BE2C (cell line): ENCODE data around the gene STX2.

Experiments used
- DNase-seq: peaks from one replicate; pipeline ENCODE4 v3.0.0-alpha.2; 2020
- H3K27me3 ChIP-seq: fragments of 250-450 bp; sonication (Bioruptor Pico); 2 replicates; pipeline ENCODE4 v1.5.1; 2020; ENCODE audit warnings: mild to moderate bottlenecking
- H3K36me3 ChIP-seq: fragments of 250-450 bp; sonication (Bioruptor Pico); 2 replicates; pipeline ENCODE4 v1.5.1; 2020; ENCODE audit warnings: mild to moderate bottlenecking
- H3K4me1 ChIP-seq: fragments of 250-450 bp; sonication (Bioruptor Pico); 2 replicates; pipeline ENCODE4 v1.5.1; 2020
- H3K4me3 ChIP-seq: 2 replicates; pipeline ENCODE4 v1.5.1; 2011; ENCODE audit warnings: low read depth, low read length
- H3K9me3 ChIP-seq: fragments of 250-450 bp; sonication (Bioruptor Pico); 2 replicates; pipeline ENCODE4 v1.5.1; 2020
- TF ChIP-seq, protein P1 (sequence below): IDR thresholded peaks from 2 replicates; pipeline ENCODE4 v1.5.1; 2012; ENCODE audit warnings: mild to moderate bottlenecking, low read depth, low read length

Gene STX2

DNA sequence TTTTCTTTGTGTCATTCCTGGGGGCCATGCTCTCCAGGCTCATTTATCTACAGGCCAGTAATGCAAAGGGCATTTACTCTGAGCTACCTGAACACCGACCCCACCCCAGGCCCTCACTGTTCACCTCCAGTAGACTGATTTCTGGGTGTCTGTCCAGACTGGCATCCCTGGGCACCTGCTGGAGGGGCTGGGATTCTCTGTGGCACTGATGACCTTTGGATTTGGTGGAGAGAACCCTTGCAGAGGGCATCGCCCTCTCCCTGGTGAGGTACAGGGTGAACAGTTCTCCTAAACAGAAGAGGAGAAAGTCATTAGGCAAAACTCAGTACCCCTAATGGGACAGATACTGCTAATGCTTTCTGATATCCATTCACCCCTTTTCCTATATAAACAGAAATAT lies 95.9 kb downstream of the STX2 start:
- H3K36me3 ChIP-seq = no peaks in the 10 kb centered on the region
- TF ChIP-seq, protein P1, sequence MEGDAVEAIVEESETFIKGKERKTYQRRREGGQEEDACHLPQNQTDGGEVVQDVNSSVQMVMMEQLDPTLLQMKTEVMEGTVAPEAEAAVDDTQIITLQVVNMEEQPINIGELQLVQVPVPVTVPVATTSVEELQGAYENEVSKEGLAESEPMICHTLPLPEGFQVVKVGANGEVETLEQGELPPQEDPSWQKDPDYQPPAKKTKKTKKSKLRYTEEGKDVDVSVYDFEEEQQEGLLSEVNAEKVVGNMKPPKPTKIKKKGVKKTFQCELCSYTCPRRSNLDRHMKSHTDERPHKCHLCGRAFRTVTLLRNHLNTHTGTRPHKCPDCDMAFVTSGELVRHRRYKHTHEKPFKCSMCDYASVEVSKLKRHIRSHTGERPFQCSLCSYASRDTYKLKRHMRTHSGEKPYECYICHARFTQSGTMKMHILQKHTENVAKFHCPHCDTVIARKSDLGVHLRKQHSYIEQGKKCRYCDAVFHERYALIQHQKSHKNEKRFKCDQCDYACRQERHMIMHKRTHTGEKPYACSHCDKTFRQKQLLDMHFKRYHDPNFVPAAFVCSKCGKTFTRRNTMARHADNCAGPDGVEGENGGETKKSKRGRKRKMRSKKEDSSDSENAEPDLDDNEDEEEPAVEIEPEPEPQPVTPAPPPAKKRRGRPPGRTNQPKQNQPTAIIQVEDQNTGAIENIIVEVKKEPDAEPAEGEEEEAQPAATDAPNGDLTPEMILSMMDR = no peak
- no peak for DNase-seq

DNA sequence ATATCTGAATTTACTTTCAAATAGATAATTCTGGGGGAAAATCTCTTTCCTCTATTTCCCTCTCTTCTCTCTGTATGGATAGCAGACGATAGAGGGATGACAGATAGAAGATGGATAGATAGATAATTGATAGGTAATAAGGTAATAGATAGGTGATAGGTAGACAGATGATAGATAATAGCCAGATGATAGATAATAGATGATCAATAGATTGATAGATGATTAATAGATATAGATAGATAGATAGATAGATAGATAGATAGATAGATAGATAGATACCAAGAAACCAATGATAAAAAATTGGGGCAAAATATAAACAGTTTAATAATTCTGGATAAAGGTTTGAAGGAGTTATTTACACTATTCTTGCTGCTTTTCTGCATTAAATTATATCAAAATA lies 96.3 kb downstream of the STX2 start:
- no peak for DNase-seq
- H3K4me1 ChIP-seq = peaks cover 2% of the 10 kb centered on the region
- TF ChIP-seq, protein P1 = no peak
- no peaks in the 10 kb centered on the region for H3K27me3 ChIP-seq
- peaks cover 2% of the 10 kb centered on the region; the same call in 1 of the 2 replicates for H3K9me3 ChIP-seq
- no peak overlapping the region for H3K4me3 ChIP-seq
- no peaks in the 10 kb centered on the region for H3K36me3 ChIP-seq

More for the DNA sequence above, 95.9 kb downstream of the STX2 start:
- no peaks in the 10 kb centered on the region for H3K27me3 ChIP-seq
- no peak overlapping the region for H3K4me3 ChIP-seq
- peaks cover 2% of the 10 kb centered on the region; the same call in 1 of the 2 replicates for H3K9me3 ChIP-seq
- H3K4me1 ChIP-seq = peaks cover 5% of the 10 kb centered on the region

DNA sequence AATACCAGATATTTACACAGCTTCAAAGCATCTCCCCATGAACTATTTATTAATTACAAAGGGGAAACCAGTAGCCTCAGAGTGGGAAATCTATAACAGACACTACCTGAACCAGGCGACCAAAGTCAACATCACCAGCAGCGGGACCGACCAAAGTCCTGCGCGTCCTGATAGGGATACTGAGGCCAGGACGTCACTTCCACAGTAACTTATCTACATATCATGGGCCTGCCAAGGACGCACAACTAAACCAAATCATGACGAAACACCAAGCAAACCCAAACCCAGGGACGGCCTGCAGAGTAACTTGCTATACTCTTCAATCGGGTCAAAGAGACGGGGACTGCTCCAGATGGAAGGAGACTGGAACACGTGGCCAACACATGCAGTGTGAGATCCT lies 96.9 kb downstream of the STX2 start:
- H3K27me3 ChIP-seq = no peaks in the 10 kb centered on the region
- no peak for DNase-seq
- TF ChIP-seq, protein P1 = no peak
- no peak overlapping the region for H3K4me3 ChIP-seq
- H3K36me3 ChIP-seq = no peaks in the 10 kb centered on the region
- peaks cover 2% of the 10 kb centered on the region; the same call in 1 of the 2 replicates for H3K9me3 ChIP-seq
- H3K4me1 ChIP-seq = no peaks in the 10 kb centered on the region
